Testis (tissue), 3 donors: Measurements from ENCODE around the gene COL11A2. TPM values are rescaled to one million over a fixed set of nuclear protein-coding genes. Genes with fewer than 3 reads are reported as not detected.

ENCODE experiments used
- DNase-seq: peaks from one replicate; pipeline ENCODE4 v3.0.0-alpha.2; 2019
- H3K27ac ChIP-seq, 2 donors: fragments of 200-600 bp; sonication (generic); one replicate each; pipeline ENCODE4 v1.5.1; 2019
- H3K27me3 ChIP-seq: fragments of 200-600 bp; sonication (generic); one replicate; pipeline ENCODE4 v1.5.1; 2019
- H3K36me3 ChIP-seq: fragments of 200-600 bp; sonication (generic); one replicate; pipeline ENCODE4 v1.5.1; 2017; ENCODE audit warnings: low read depth; ENCODE audit errors: missing control alignments
- H3K4me1 ChIP-seq: fragments of 200-600 bp; sonication (generic); one replicate; pipeline ENCODE4 v1.5.1; 2019
- H3K4me3 ChIP-seq, 2 donors: fragments of 200-600 bp; sonication (generic); one replicate each; pipeline ENCODE4 v1.5.1; 2017 to 2019
- H3K9me3 ChIP-seq: fragments of 200-600 bp; sonication (generic); one replicate; pipeline ENCODE4 v1.5.1; 2017
- CTCF ChIP-seq, 3 experiments: fragments of 450-650 bp in 2 of 3; fragments of 200-600 bp in 1 of 3; sonication (generic) in 1 of 3; IDR thresholded peaks; one replicate each; pipeline ENCODE4 v1.5.1; 2016 to 2019; ENCODE audit warnings: antibody characterized with exemption in 3 of 3, mild to moderate bottlenecking in 2 of 3, moderate library complexity in 1 of 3
- POLR2A ChIP-seq: fragments of 450-650 bp; IDR thresholded peaks from one replicate; pipeline ENCODE4 v1.6.1; 2017; ENCODE audit warnings: antibody characterized with exemption, mild to moderate bottlenecking, moderate library complexity
- WGBS, 2 donors: methylation state at CpG; one replicate each; pipeline ENCODE4 v1.1.5; 2018; 5-methylcytosine and 5-hydroxymethylcytosine counted together
- intact Hi-C: fragments of 100-400 bp; cut with DNase I; formaldehyde crosslinking; loops from one replicate; pipeline ENCODE4 v1.15.1; 2023; ENCODE audit warnings: low total_unique reads
- polyA plus RNA-seq: library from polyadenylated mRNA; stranded (reverse); fragments of 350-450 nt; fragmentation: Illumina TruSeq; extraction: RNeasy Lipid Tissue Mini Kit (QIAGEN cat#74804); gene quantifications from one replicate; pipeline ENCODE4 v1.2.3, GENCODE V29; 2014; ENCODE audit warnings: low read depth, low replicate concordance; ENCODE audit not compliant: insufficient read depth
- total RNA-seq, 2 donors: library from RNA; depleted of rRNA; stranded (reverse); fragments of >200 nt; gene quantifications; one replicate each; pipeline ENCODE4 v1.2.3, GENCODE V29; 2016

COL11A2 gene
- total and polyA plus RNA-seq, 3 donors from 2014 or later: 8.2 to 8.8 (median 8.6) TPM

- H3K4me3 ChIP-seq: no peak overlapping the region
- TF ChIP-seq CTCF (IDR thresholded peaks at IDR 0.05) (no peak), POLR2A (no peak)
These were observed 21.0 kb downstream of the COL11A2 start for GRCh38 chr6:33171016-33171879.

GRCh38 chr6:33170176-33171015, 21.9 kb downstream of the COL11A2 start:
- 84 to 90% methylated on average over 8 to 9 of the region's 9 CpGs for WGBS, 2 donors
- Histone ChIP-seq H3K27me3 (no peaks in the 10 kb centered on the region), H3K4me3 (no peak overlapping the region), H3K27ac (no peak overlapping the region), H3K36me3 (no peaks in the 10 kb centered on the region), H3K4me1 (no peaks in the 10 kb centered on the region), H3K9me3 (no peaks in the 10 kb centered on the region)
- intact Hi-C loops: no loop called here
- no peak for DNase-seq
- TF ChIP-seq POLR2A: no peak
- no peak for TF ChIP-seq CTCF (IDR thresholded peaks at IDR 0.05)

More at GRCh38 chr6:33171016-33171879, 21.0 kb downstream of the COL11A2 start:
- H3K36me3 ChIP-seq: no peaks in the 10 kb centered on the region
- no peaks in the 10 kb centered on the region for H3K9me3 ChIP-seq
- DNase-seq: no peak
- 89% methylated on average over 8 to 11 of the region's 11 CpGs for WGBS, 2 donors
- no peaks in the 10 kb centered on the region for H3K27me3 ChIP-seq
- intact Hi-C loops: no loop called here
- no peaks in the 10 kb centered on the region for H3K4me1 ChIP-seq
- no peak overlapping the region for H3K27ac ChIP-seq

GRCh38 chr6:33169291-33170175, 22.7 kb downstream of the COL11A2 start:
- H3K9me3 ChIP-seq: no peaks in the 10 kb centered on the region
- intact Hi-C loops: no loop called here
- DNase-seq: no peak
- H3K36me3 ChIP-seq: no peaks in the 10 kb centered on the region
- no peaks in the 10 kb centered on the region for H3K27me3 ChIP-seq
- H3K4me3 ChIP-seq: no peak overlapping the region
- TF ChIP-seq CTCF (IDR thresholded peaks at IDR 0.05) (no peak), POLR2A (no peak)
- H3K27ac ChIP-seq: no peak overlapping the region
- H3K4me1 ChIP-seq: no peaks in the 10 kb centered on the region
- 95% methylated on average over 9 to 10 of the region's 10 CpGs for WGBS, 2 donors

- Histone ChIP-seq H3K27ac (no peak overlapping the region), H3K4me3 (no peak overlapping the region), H3K9me3 (no peaks in the 10 kb centered on the region), H3K4me1 (no peaks in the 10 kb centered on the region), H3K27me3 (no peaks in the 10 kb centered on the region), H3K36me3 (no peaks in the 10 kb centered on the region)
- intact Hi-C loops: no loop called here
- TF ChIP-seq CTCF (IDR thresholded peaks at IDR 0.05) (no peak), POLR2A (no peak)
- WGBS, 2 donors: 83 to 86% methylated on average over 5 of the region's 5 CpGs
- no peak for DNase-seq
These were observed 23.6 kb downstream of the COL11A2 start for GRCh38 chr6:33168639-33169038.
